IMR-90 (cell line): Measurements from ENCODE around the gene CDC42EP4. TPM values are rescaled to one million over a fixed set of nuclear protein-coding genes. Genes with fewer than 3 reads are reported as not detected.

Source experiments
- BHLHE40 ChIP-seq: fragments of 150-350 bp; IDR thresholded peaks from 2 replicates; pipeline ENCODE4 v1.6.1; 2016; ENCODE audit warnings: mild to moderate bottlenecking, low read depth, low read length
- CEBPB ChIP-seq: IDR thresholded peaks from 2 replicates; pipeline ENCODE4 v1.6.1; 2012; ENCODE audit warnings: low read depth, low read length, improper control_type of control experiment
- CHD1 ChIP-seq: IDR thresholded peaks from 2 replicates; pipeline ENCODE4 v1.6.1; 2012; ENCODE audit warnings: low read depth, low read length, improper control_type of control experiment
- POLR2A ChIP-seq: IDR thresholded peaks from 2 replicates; pipeline ENCODE4 v1.6.1; 2012; ENCODE audit warnings: mild to moderate bottlenecking, low read depth, low read length
- RFX5 ChIP-seq: IDR thresholded peaks from 2 replicates; pipeline ENCODE4 v1.8.0; 2012; ENCODE audit warnings: low read depth, mild to moderate bottlenecking, low read length, moderate library complexity
- SMC3 ChIP-seq: fragments of 150-350 bp; IDR thresholded peaks from 2 replicates; pipeline ENCODE4 v1.6.1; 2016; ENCODE audit warnings: low read depth, mild to moderate bottlenecking, antibody characterized with exemption, low read length, moderate library complexity
- USF2 ChIP-seq: fragments of 150-350 bp; IDR thresholded peaks from 2 replicates; pipeline ENCODE4 v1.6.1; 2017; ENCODE audit warnings: mild to moderate bottlenecking, antibody characterized with exemption, low read length, low read depth
- polyA plus RNA-seq, 3 experiments: library from polyadenylated mRNA; depleted of rRNA; stranded (reverse); fragments of >200 nt; gene quantifications; 2 replicates each; pipeline ENCODE4 v1.2.3, GENCODE V29; 2012; ENCODE audit warnings: low replicate concordance in 1 of 3
- total RNA-seq: library from RNA; depleted of rRNA; stranded (reverse); fragments of >200 nt; gene quantifications from 2 replicates; pipeline ENCODE4 v1.2.3, GENCODE V29; 2012

CDC42EP4 gene
- total and polyA plus RNA-seq, 2 of the 4 experiments (the other 2 are of a cell fraction): 14.3 to 25.8 TPM

GRCh38 chr17:73286863-73287296 lies 24.9 kb downstream of the CDC42EP4 start (continued):
- TF ChIP-seq SMC3: no peak
- no peak for TF ChIP-seq CHD1
- no peak for TF ChIP-seq BHLHE40
- TF ChIP-seq POLR2A: no peak
- no peak for TF ChIP-seq CEBPB
- no peak for TF ChIP-seq RFX5
- TF ChIP-seq USF2: no peak
